NCI-H146 treated with DMSO at 0.1 percent for 48 hours (cell line): ENCODE results near the gene SLC7A5.
"Not testable (repeated sequence)": the region's sequence is repeated elsewhere in the genome, so short reads cannot be mapped to it uniquely, and the experiment has no call there.

Experiments
- DNase-seq: peaks from one replicate; lab custom pipeline; 2025; ENCODE audit not compliant: unreplicated experiment; lab: John Stamatoyannopoulos, UW

The SLC7A5 gene

DNA sequence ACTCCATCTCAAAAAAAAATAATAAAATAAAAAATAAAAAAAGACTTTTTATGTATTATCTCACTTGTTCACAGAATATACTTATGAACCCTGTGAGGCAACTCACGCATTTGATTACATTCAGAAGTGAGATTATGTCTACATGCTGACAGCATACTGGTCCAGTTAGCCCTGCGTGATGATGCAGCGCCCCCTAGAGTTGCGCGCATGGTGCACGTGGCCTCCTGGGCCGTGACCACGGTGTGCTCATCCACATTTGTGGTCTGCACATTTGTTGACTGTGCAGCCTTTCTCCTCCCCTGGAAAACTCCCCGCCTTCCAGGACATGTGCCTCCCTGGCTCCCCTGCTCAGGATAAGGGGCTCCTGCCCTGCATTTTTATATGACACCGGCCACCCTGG lies 20.5 kb upstream of the SLC7A5 start:
- DNase-seq: not testable (repeated sequence)

DNA sequence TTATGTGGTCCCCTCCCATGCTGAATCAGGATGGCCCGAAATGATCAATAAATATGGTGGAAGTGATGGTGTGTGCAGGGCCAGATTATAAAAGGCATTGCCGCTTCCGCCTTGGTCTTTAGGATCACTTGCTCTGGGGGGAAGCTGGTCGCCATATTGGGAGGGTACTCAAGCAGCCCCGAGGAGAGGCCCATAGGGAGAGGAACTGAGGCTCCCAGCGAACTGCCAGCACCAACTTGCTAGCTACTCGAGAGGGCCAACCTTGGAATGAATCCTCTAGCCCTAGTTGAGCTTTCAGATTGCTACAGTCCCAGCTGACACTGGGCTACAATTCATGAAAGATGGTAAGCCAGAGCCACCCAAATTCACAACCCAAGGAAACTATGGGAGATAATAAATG lies 19.0 kb upstream of the SLC7A5 start:
- not testable (repeated sequence) for DNase-seq

DNA sequence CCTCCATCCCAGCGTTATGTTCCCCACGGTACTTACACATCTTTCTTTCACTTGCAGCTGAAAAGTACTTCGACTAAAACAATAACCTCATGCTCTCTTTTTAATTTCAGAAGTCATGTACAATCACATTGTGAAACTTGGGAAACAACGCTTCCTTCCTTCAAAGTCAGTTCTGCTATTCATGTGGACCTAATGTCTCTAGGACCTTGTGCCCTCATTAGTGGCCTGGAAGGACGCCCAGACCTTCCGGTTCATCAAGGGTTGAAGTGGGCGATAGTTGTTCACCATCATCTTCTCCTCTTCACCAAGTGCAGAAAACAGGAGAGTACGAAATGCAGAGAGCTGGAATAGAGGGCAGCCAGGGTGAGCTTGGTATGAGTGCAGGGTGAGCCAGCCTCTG lies 18.6 kb upstream of the SLC7A5 start:
- DNase-seq: not testable (repeated sequence)

DNA sequence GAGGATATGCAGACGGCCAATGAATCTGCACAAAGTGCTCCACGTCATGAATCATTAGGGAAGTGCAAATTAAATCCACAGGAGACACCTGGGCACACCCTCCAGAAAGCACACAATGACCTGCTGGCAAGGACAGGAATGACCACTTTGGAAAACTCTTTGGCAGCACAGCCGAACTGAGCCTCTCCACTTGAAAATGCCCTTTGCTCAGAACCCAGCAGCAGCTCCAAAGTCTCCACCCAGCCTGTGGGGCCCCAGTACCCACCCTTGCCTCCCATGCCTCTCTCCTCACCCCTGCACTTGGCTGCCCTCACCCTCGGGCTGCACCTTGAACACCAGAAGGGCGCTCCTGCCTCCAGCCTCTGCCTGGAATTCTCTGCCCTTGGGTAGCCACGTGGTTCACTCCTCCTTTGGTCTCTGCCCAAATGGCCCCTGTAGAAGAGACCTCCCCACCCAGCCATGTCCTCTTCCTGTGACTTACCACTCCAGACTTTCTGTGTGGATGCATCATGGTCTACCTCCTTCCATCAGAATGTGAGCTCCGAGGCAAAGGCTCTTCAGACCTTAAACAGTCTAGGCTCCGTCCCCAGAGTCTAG lies 16.2 kb upstream of the SLC7A5 start:
- peak; percentile 26 for DNase-seq

DNA sequence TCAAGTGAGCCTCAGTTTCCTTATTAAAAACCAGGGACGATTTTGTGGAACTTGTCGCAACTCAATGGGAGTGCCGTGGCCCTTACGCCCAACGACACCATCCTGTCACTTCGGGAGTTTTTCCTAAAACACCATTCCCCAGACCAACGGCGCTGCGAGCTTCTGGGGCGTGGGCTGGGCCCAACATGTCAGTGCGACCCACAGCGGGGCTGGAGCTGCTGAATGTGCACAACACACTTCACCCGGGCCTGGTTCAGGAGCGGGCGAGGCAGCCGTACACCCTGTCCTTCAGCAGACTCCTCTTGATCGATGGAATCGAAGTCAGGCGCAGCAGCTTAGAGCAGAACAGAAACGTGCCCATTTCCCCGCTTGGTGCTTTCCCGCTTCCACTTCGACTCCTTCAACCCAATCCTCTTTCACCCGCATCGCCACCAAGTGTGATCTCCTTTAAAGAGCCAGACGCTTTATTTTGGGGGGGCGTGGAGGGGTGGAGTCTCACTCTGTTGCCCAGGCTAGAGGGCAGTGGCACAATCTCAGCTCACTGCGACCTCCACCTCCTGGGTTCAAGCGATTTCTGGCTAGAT lies 13.2 kb upstream of the SLC7A5 start:
- no peak for DNase-seq

DNA sequence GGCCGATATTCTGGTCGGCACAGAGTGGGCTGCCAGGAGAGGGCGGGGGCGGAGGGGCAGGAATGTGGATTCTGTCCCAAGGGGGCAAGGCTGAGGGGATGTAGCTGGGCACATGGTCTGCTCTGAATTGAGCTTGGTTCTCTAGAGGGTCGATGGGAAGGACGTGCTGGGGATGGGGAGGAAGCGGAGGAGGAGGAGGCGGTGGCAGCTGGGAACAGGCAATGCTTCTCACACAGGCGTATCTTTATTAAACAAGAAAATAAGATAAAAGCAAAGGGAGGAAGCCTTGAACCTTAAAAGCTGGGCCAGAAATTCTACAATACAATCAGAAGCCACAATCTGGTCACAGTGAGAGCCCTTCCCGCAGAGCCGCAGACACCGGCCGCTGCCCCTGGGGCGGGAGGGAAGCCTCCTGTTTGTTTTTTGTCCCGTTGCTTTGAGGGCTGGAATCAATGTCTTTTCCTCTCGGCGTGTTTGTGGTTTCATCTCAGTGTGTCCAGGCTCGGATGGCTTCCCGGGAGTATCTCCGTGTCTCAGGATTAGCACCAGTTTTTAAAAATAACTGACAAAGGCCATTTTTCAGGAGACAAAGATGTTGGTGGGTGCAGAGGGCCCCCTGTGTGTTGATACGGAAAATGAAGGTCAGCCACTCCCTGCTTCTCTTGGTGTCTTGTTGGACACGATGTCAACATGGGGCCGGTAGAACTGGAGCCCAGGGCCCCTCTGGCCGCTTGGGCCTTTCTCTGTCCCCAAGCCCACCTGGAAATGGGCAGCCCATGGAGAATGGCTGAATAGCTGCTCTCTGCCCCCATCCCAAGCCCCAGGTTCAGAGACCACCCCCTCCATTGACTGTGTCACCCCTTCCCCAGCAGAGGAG lies 12.3 kb upstream of the SLC7A5 start:
- DNase-seq: no peak

DNA sequence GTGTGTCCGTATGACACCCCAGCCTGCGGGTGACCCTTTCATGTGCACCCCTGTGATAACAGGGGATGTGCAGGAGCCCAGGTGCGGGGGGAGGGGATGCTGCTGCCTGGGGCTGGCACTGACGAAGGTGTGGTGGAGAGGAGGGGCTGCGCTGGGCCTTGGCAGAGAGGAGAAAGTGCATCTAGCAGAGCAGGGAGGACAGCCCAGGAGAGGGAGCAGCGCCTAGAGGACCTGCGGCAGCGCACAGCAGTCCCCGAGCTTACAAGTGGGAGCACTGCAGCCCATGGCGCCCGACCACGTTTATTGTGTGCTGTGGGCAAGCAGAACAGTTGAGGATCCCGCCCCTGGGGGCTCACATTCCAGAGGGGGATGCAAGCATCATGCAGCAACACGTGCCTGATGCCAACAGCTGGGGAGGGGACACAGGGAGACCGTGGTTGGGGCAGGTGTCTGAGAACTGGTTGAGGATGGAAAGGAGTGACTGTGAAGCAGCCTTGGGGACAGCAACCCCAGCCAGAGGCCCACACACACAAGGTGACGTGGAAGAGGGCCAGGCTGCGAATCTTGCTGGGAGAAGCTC lies 10.9 kb upstream of the SLC7A5 start:
- DNase-seq: no peak

DNA sequence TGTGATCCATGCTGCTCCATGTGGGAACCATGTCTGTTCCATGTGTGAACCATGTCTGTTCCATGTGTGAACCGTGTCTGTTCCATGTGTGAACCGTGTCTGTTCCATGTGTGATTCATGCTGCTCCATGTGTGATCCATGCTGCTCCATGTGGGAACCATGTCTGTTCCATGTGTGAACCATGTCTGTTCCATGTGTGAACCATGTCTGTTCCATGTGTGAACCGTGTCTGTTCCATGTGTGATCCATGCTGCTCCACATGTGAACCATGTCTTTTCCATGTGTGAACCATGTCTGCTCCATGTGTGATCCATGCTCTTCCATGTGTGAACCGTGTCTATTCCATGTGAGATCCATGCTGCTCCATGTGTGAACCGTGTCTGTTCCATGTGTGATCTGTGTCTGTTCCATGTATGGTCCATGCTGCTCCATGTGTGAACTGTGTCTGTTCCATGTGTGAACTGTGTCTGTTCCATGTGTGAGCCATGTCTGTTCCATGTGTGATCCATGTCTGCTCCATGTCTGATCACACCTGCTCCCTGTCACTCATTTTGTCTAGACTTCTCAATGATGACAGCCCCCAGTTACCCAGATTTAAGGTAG lies 10.2 kb upstream of the SLC7A5 start:
- DNase-seq: not testable (repeated sequence)

DNA sequence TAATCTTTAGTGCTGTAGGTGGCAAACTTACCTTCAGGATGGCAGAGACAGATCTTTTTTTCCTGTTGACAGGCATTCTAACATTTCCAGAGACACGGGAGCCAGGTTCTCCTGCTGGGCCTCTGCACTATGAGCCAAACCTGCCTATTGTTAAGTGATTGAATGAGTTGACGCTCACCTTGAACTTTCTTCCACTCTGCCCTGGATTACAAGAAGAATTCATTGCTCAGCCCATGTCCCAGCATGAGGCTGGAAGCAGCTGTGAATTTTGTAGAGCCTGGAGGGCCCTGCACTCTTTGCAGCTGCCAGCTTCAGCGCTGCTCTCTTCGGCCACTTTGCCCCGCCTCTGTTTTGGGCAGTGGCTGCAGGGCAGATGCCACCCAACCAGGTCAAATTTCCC lies 9.4 kb upstream of the SLC7A5 start:
- no peak for DNase-seq

DNA sequence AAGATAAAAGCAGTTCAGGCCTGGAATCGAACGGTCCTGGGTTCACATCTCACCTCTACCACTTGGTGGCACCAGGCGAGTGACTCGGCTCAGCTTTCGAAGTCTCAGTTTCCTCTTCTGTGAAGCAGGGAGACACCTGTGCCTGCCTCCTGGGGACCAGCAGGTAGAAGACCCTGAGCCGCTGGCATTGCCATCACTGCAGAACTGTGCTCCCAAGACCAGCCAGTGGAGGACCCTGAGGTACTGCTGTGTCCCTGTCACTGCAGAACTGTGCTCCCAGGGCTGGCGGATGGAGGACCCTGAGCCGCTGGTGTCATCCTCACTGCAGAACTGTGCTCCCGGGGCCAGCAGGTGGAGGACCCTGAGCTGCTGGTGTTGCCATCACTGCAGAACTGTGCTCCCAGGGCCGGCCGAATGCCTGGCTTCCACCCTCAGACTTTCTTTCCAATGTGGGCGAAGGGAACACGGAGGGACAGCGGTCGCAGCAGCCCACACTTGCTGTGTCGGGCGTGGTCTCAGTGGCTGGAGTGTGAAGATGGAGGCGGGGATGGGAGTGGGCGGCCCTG lies 8.7 kb upstream of the SLC7A5 start:
- no peak for DNase-seq

DNA sequence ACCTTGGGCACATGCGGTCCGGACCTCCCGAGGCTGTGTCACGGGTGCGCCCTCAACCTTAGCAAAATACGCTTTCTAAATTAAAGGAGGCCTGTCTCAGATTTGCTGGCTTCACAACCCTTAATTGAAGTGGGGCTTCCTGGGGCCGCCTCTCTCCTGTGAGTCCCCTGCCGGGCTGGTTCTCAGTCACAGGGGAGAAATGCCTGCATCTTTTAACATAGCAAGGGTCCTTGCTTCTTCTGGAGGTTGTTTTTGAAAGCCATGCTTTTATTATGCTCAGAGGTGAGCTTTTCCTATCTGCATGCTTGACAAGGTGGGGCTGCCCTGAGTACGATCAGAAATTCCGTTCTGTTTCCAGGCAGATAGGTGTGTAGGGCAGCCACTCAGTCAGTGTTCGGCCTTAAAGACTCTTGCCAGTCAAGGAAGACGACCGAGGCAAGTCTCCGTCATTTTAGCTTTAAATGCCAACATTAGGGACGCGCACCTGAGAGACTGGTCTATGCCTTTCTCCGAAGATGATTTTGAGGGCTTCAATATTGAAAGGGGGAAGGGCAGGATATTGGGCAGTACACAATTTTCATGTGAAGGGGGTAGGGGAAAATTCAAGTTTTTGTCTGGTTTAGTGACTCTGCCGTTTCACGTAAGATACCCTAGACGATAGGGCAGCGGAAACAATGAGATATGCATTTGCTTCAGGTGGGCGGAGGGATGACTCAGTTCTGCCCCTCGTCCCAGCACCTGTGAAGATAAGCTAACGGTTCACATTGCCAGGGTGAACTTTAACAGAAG lies 5.5 kb upstream of the SLC7A5 start:
- DNase-seq: no peak

DNA sequence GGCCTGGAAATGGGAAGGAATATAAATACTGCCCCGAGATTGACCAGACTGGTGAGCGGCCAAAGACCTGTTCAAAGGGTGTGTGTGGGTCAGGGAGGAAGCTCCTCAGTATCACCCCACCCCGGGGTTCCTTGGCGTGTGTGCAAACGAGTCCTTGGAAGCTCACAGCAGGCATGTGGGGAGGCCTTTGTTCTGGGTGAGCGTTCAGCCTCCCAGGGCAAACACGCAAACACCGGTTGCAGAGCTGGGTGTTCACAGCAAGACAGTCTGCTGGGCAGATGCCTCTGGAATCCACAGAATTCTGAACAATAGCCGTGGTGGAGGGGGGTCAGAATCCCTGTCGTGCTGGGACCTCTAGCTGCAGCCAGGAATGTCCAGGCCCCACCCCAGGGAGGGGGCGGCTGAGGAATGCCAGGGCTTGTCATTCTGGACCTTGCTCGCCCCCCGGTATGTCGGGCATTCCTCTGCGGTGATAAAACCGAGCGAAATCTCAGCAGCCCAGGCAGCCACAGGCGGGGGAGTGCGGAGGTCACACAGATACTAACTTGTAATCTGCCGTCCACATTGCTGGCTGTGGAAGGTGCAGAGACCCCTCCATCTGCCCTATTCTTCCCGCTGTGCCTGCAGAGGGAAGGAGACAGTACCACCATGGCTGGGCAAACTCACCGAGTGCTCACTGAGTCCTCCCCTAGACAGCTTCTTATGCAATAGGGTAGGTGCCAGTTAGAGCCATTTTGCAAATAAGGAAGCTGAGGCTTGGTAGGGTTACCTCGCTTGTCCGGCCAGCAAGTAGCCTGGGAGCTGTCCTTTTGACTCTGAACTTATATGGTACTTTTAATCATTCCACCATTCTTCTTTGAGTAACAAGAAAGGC lies 1.3 kb upstream of the SLC7A5 start:
- DNase-seq: peak; percentile 66

DNA sequence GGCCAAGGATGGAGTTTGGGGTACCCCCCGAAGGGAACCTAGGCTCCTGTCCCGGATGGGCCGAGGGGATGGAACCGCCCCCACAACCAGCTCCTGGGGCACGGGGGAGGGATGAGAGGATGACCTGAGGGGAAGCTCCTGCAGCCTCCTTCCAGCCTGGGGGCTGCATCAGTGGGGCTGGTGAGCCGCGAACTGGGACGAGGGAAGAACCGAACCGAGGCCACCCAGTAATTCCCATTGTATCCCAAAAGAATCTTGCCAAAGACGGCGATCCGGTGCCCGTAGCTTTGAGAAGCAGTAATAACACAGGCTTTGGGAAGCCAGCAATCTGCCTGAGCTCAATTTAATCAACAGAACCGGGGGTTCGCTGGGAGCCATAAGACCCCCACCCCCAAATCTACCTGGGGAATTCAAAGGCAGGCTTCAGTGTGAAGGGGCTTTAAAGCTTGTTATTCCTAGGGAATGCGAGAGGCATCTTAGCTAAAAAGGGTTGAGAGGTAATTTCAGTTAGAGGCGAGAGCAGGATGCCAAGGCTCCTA lies 641 bp upstream of the SLC7A5 start:
- not testable (repeated sequence) for DNase-seq

DNA sequence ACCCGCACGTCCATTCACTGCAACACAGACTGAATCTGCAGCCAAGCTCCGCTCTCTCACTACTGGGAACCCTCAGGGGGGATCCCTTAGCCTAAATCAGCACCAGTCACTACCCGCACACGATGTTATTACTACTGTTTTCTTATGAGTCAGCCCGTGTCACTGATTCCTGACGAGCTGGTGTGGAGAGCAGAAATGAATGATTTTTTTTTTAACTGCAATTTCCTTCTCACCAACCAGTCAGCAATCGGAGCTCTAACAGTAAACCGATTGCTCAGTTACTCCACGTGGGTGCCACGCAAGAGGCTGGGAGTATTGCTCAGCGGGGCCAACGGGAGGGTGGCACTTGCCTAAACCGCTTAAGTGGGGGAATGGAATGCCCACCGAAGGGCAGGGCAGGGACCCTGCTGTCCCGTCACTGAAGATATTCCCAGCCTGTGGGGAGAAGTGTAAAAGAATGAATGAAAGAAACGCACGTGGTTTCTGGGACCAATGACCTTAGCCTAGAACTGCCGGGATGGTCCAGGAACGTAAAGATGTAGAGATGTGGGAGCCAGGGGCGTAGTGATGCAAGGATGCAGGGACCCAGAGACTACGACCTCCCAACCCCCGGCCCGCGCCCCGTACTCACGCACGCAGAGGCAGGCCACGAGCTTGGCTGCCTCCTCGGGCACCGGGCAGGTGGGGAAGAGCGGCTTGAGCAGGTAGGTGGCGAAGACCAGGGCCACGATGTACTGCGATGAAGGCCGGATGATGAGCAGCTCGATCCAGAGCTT lies 865 bp downstream of the SLC7A5 start:
- DNase-seq: not testable (repeated sequence)

DNA sequence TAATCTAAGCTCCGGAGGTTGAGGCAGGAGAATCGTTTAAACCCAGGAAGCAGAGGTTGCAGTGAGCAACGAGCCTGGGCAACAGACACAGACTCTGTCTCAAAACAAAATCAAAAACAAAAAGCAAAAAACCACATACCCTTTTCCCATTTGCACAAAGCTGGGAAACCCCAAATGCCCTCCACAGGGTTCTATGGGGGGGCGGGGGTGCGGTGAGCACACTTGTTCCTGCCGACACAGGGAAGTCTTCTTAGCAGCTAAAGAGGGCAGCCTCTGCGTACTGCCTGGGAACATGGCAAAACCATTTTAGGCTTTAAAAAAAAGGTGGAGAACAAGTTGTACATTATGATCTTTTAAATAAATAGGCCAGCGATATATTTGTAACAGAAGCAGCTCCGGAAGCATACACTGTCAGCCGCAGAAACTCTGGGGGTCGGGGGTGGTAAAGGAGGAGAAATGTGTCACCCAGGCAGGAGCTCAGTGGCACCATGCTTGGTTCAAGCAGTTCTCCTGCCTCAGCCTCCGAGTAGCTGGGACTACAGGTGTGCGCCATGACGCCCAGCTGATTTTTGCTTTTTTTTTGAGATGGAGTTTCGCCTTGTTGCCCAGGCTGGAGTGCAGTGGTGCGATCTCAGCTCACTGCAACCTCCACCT lies 3.3 kb downstream of the SLC7A5 start:
- not testable (repeated sequence) for DNase-seq

DNA sequence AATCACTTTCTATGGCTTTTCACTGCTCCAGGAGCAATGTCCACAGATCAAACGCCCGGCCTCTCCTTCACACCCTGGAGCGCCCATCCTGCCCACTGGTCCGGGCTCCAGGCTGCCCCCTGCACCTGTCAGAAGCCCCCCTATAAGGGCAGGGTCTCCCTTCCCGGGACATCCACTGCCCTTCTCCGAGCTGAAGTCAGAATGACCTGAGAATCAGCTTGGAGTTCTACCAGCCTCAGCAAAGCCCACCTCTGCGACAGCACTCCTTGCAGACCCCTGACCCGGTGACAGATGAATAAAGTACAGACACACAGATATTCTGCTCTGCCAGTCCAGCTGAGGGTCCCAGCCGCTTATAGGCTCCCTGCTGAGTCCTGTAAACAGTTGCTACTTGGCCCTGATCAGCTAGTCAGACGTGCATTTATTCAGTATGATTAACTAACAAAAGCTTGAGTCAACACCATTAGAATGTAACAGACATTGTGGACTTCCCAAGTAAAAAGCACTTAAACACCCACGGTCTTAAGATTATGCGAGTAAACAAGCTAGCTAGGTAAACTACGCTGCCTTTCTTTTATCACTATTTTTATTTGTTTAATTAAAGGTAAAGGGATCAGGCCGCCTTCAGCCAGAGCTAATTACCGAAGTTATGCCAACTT lies 4.8 kb downstream of the SLC7A5 start:
- DNase-seq: peak; percentile 5

DNA sequence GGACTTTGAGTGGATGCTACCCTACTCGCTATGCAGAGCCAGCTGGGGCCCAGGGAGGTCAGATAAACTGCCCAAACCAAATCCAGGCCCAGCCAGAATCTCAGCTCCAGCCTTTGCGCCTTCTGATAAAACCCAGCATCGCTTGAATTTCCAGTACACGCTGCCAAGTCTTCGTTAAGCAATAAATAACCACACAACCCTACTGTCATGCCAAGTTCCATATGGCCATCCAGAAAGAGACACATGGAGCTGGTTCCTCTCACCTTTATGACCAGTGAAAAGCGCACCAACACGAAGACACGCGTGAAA lies 6.0 kb downstream of the SLC7A5 start:
- not testable (repeated sequence) for DNase-seq
